ENCODE measurements around the gene AGA. TPM values are rescaled to one million over a fixed set of nuclear protein-coding genes. Genes with fewer than 3 reads are reported as not detected.

AGA gene
- polyA plus RNA-seq, 1 of the 3 experiments (the other 2 are of a cell fraction) = 36.8 TPM

DNA sequence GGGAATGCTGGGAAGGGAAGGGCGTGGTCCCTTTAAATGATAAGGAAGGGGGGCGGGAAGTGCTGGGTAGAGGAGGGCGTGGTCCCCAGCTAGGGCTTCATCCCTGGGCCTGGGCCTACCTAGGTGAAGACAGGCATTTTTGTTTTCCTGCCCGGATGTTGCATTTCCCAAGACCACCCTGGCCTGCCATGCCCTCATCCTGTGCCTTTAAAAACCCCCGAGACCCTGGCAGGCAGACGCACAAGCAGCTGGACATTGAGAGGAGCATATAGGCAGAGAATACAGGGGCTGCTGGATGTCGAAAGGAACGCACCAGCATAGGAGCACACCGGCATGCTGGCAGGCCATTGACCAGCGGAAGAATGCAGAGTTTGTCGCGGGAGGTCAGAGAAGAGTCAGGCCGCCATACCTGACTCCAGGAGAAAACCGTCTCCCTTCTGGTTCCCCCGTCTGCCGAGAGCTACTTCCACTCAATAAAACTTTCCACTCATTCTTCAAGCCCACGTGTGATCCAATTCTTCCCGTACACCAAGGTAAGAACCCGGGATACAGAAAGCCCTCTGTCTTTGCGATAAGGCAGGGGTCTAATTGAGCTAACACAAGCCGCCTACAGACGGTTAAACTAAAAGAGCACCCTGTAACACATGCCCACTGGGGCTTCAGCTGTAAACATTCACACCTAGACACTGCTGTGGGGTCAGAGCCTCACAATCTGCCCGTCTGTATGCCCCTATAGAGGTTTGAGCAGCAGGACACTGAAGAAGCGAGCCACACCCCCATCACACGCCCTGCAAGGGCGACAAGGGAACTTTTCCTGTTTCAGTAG, 2.9 kb upstream of the AGA start:
- Histone ChIP-seq H3K9me3 (no peaks in the 10 kb centered on the region), H3K4me2 (no peak overlapping the region), H3F3A (replicated peaks; ENCODE audit: insufficient read depth) (peaks cover 28% of the 10 kb centered on the region), H2AFZ (ENCODE audit: low read depth) (no peak overlapping the region), H3K4me3 (ENCODE audit: low read depth in 2 of 2, low read length in 1 of 2) (no peak overlapping the region), H3K27ac (ENCODE audit: low read depth in 2 of 2, low read length in 1 of 2) (no peak overlapping the region), H3K36me3 (replicated peaks in 1 of 2; ENCODE audit: control insufficient read depth in 1 of 2, insufficient read depth in 2 of 2, low read length in 1 of 2) (no peaks in the 10 kb centered on the region), H4K20me1 (ENCODE audit: insufficient read depth) (no peaks in the 10 kb centered on the region), H3K9ac (no peak overlapping the region), H3K27me3 (ENCODE audit: insufficient read depth) (no peaks in the 10 kb centered on the region), H3K79me2 (ENCODE audit: insufficient read depth) (no peaks in the 10 kb centered on the region), H3K4me1 (ENCODE audit: control insufficient read depth in 1 of 2, insufficient read depth in 2 of 2, low read depth in 1 of 2, low read length in 1 of 2) (peaks cover 13 to 15% of the 10 kb centered on the region in 2 experiments), H3K9me2 (no peaks in the 10 kb centered on the region)
- no peak for DNase-seq
- ChIA-PET CTCF (no interaction called here), POLR2A (no interaction called here)
- TF ChIP-seq MEF2A (IDR thresholded peaks at IDR 0.05; ENCODE audit: borderline replicate concordance, low read depth) = no peak
- no peak for TF ChIP-seq EP300 (IDR thresholded peaks at IDR 0.05; ENCODE audit: borderline replicate concordance in 1 of 2, low read depth in 1 of 2, low read length in 1 of 2)
- TF ChIP-seq FOXM1 (IDR thresholded peaks at IDR 0.05; ENCODE audit: low read depth) = no peak
- TF ChIP-seq RXRA (IDR thresholded peaks at IDR 0.05; ENCODE audit: borderline replicate concordance, low read depth) = no peak
- TF ChIP-seq, protein P1, sequence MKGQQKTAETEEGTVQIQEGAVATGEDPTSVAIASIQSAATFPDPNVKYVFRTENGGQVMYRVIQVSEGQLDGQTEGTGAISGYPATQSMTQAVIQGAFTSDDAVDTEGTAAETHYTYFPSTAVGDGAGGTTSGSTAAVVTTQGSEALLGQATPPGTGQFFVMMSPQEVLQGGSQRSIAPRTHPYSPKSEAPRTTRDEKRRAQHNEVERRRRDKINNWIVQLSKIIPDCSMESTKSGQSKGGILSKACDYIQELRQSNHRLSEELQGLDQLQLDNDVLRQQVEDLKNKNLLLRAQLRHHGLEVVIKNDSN (IDR thresholded peaks at IDR 0.05; ENCODE audit: borderline replicate concordance, low read depth) = no peak
- no peak for TF ChIP-seq SIN3A (IDR thresholded peaks at IDR 0.05; ENCODE audit: borderline replicate concordance, low read depth, low read length)
- TF ChIP-seq, protein P2, sequence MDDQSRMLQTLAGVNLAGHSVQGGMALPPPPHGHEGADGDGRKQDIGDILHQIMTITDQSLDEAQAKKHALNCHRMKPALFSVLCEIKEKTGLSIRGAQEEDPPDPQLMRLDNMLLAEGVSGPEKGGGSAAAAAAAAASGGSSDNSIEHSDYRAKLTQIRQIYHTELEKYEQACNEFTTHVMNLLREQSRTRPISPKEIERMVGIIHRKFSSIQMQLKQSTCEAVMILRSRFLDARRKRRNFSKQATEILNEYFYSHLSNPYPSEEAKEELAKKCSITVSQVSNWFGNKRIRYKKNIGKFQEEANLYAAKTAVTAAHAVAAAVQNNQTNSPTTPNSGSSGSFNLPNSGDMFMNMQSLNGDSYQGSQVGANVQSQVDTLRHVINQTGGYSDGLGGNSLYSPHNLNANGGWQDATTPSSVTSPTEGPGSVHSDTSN (IDR thresholded peaks at IDR 0.05) = no peak
- no peak for TF ChIP-seq RAD21 (IDR thresholded peaks at IDR 0.05; ENCODE audit: low read length)
- no peak for TF ChIP-seq TAF1 (IDR thresholded peaks at IDR 0.05; ENCODE audit: borderline replicate concordance, low read depth, low read length)
- TF ChIP-seq, protein P3, sequence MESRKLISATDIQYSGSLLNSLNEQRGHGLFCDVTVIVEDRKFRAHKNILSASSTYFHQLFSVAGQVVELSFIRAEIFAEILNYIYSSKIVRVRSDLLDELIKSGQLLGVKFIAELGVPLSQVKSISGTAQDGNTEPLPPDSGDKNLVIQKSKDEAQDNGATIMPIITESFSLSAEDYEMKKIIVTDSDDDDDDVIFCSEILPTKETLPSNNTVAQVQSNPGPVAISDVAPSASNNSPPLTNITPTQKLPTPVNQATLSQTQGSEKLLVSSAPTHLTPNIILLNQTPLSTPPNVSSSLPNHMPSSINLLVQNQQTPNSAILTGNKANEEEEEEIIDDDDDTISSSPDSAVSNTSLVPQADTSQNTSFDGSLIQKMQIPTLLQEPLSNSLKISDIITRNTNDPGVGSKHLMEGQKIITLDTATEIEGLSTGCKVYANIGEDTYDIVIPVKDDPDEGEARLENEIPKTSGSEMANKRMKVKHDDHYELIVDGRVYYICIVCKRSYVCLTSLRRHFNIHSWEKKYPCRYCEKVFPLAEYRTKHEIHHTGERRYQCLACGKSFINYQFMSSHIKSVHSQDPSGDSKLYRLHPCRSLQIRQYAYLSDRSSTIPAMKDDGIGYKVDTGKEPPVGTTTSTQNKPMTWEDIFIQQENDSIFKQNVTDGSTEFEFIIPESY (IDR thresholded peaks at IDR 0.05; ENCODE audit: borderline replicate concordance, low read depth) = no peak
- no peak for TF ChIP-seq FOSL2 (IDR thresholded peaks at IDR 0.05; ENCODE audit: borderline replicate concordance, low read depth)
- no peak for TF ChIP-seq GATA2 (CRISPR knock-in tag; IDR thresholded peaks at IDR 0.05)
- no peak for TF ChIP-seq TCF12 (IDR thresholded peaks at IDR 0.05)
- TF ChIP-seq, protein P4, sequence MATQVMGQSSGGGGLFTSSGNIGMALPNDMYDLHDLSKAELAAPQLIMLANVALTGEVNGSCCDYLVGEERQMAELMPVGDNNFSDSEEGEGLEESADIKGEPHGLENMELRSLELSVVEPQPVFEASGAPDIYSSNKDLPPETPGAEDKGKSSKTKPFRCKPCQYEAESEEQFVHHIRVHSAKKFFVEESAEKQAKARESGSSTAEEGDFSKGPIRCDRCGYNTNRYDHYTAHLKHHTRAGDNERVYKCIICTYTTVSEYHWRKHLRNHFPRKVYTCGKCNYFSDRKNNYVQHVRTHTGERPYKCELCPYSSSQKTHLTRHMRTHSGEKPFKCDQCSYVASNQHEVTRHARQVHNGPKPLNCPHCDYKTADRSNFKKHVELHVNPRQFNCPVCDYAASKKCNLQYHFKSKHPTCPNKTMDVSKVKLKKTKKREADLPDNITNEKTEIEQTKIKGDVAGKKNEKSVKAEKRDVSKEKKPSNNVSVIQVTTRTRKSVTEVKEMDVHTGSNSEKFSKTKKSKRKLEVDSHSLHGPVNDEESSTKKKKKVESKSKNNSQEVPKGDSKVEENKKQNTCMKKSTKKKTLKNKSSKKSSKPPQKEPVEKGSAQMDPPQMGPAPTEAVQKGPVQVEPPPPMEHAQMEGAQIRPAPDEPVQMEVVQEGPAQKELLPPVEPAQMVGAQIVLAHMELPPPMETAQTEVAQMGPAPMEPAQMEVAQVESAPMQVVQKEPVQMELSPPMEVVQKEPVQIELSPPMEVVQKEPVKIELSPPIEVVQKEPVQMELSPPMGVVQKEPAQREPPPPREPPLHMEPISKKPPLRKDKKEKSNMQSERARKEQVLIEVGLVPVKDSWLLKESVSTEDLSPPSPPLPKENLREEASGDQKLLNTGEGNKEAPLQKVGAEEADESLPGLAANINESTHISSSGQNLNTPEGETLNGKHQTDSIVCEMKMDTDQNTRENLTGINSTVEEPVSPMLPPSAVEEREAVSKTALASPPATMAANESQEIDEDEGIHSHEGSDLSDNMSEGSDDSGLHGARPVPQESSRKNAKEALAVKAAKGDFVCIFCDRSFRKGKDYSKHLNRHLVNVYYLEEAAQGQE (IDR thresholded peaks at IDR 0.05; ENCODE audit: low read depth, low read length) = no peak
- no peak for TF ChIP-seq RFX5 (IDR thresholded peaks at IDR 0.05; ENCODE audit: low read length)
- TF ChIP-seq, protein P5, sequence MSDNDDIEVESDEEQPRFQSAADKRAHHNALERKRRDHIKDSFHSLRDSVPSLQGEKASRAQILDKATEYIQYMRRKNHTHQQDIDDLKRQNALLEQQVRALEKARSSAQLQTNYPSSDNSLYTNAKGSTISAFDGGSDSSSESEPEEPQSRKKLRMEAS (IDR thresholded peaks at IDR 0.05; ENCODE audit: low read depth) = no peak
- TF ChIP-seq, protein P6, sequence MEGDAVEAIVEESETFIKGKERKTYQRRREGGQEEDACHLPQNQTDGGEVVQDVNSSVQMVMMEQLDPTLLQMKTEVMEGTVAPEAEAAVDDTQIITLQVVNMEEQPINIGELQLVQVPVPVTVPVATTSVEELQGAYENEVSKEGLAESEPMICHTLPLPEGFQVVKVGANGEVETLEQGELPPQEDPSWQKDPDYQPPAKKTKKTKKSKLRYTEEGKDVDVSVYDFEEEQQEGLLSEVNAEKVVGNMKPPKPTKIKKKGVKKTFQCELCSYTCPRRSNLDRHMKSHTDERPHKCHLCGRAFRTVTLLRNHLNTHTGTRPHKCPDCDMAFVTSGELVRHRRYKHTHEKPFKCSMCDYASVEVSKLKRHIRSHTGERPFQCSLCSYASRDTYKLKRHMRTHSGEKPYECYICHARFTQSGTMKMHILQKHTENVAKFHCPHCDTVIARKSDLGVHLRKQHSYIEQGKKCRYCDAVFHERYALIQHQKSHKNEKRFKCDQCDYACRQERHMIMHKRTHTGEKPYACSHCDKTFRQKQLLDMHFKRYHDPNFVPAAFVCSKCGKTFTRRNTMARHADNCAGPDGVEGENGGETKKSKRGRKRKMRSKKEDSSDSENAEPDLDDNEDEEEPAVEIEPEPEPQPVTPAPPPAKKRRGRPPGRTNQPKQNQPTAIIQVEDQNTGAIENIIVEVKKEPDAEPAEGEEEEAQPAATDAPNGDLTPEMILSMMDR (IDR thresholded peaks at IDR 0.05) = no peak
- WGBS (ENCODE audit: low lambda C conversion rate) = 93% methylated on average over 23 of the region's 26 CpGs

Measured in SK-N-SH (cell line).